Measurements from ENCODE around the gene TIGIT.
"Not testable (repeated sequence)": the region's sequence is repeated elsewhere in the genome, so short reads cannot be mapped to it uniquely, and the experiment has no call there.

The TIGIT gene

DNA sequence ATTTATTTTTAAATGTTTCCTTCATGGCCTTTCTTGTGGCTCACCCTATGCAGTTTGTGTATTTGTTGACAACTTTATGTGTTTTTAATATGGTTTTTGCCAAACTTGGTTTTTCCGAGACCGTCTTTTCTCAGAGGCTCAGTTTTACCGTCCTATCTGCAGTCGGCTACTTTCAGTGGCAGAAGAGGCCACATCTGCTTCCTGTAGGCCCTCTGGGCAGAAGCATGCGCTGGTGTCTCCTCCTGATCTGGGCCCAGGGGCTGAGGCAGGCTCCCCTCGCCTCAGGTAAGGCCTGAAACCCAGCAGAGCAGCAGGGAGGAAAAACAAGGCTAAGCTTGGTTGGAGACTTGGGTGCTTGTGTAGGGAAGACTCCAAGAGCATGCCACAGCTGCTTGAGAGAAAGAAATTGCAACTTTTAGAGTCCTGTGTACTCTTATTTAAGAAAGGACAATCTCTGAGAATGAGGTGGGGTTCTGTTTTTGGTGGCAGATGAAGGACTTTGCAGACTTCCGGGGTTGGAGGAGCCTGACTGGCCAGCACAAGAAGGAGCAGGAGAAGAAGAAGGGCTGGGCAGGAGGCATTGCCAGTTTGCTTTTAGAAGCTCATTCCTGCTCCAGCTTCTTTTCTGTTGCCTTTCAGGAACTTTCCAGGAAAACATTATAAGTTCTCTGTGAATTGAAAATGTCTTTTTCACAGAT, at the start of gene TIGIT:
Gene TIGIT (plus strand): TSS at position 191 of the 698 bp plus-strand sequence. CDS start 34 bp downstream, at position 225.
- peaks cover 0 to 4% (median 0%) of the 10 kb centered on the region in 5 donors for H3K27me3 ChIP-seq (ENCODE audit: control insufficient read depth in 5 of 5, insufficient read depth in 4 of 5, low read length in 5 of 5)
- no peaks in the 10 kb centered on the region for H3K9me3 ChIP-seq (ENCODE audit: control insufficient read depth in 5 of 5, low read length in 5 of 5)
- H3K4me1 ChIP-seq (ENCODE audit: control insufficient read depth in 5 of 5, insufficient read depth in 5 of 5, low read length in 5 of 5), result peaks cover 0 to 2% (median 0%) of the 10 kb centered on the region in 5 donors
- no peaks in the 10 kb centered on the region for H3K36me3 ChIP-seq (ENCODE audit: control insufficient read depth in 5 of 5, insufficient read depth in 5 of 5, low read length in 5 of 5)
- no peak within 1 kb of the TSS for H3K27ac ChIP-seq (ENCODE audit: low read depth, low read length)
- no peak within 1 kb of the TSS for H3K4me3 ChIP-seq (ENCODE audit: low read depth in 1 of 5, low read length in 5 of 5)
- no peak within 1 kb of the TSS for H3K9ac ChIP-seq (ENCODE audit: low read length in 5 of 5)

DNA sequence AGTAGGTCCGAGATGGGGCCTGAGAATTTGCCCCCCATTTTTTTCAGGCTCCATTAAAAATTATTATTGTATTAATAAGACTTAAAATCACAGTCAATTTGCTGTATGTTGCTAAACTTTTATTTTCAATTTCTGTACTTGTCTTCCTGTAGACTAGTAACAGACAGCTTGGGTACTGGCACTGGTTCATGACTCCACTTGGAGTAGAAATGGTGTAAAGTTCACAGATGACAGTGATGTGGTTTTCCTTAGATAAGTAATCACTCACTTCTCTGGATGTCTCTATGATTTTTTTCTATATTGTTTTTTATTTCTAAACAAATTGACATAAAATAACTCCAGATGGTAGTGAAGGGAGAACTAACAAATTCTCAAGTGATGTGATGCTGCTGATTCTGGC, 40.9 kb upstream of the TIGIT start:
- Histone ChIP-seq H3K4me1 (ENCODE audit: control insufficient read depth in 5 of 5, insufficient read depth in 5 of 5, low read length in 5 of 5) (no peaks in the 10 kb centered on the region), H3K36me3 (ENCODE audit: control insufficient read depth in 5 of 5, insufficient read depth in 5 of 5, low read length in 5 of 5) (no peaks in the 10 kb centered on the region), H3K9ac (ENCODE audit: low read length in 5 of 5) (no peak overlapping the region), H3K27ac (ENCODE audit: low read depth, low read length) (no peak overlapping the region), H3K27me3 (ENCODE audit: control insufficient read depth in 5 of 5, insufficient read depth in 4 of 5, low read length in 5 of 5) (no peaks in the 10 kb centered on the region), H3K9me3 (ENCODE audit: control insufficient read depth in 5 of 5, low read length in 5 of 5) (peaks cover 0 to 3% (median 0%) of the 10 kb centered on the region in 5 donors), H3K4me3 (ENCODE audit: low read depth in 1 of 5, low read length in 5 of 5) (no peak overlapping the region)

DNA sequence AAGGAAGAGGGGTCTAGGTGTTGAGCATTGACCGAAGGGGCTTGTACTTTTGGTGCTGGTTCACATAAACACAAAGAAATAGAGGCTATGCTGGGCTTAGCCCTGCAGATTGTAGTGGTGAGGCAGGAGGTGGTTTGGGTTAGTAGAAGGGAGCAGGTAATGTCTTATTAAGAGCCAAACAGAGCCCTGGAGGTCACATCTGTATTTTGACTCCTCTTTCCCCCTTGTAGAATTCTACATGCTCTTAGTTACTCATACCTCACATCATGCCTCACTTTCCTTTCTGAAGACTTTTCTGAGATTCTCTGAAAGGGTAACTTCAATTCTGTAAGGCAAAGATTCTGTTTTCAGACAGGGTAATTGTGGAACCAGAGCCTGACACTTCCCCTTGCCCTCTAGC, 40.3 kb upstream of the TIGIT start:
- no peaks in the 10 kb centered on the region for H3K36me3 ChIP-seq (ENCODE audit: control insufficient read depth in 5 of 5, insufficient read depth in 5 of 5, low read length in 5 of 5)
- H3K27me3 ChIP-seq (ENCODE audit: control insufficient read depth in 5 of 5, insufficient read depth in 4 of 5, low read length in 5 of 5), result no peaks in the 10 kb centered on the region
- peaks cover 0 to 5% (median 2%) of the 10 kb centered on the region in 5 donors for H3K9me3 ChIP-seq (ENCODE audit: control insufficient read depth in 5 of 5, low read length in 5 of 5)
- H3K9ac ChIP-seq (ENCODE audit: low read length in 5 of 5), result no peak overlapping the region
- no peaks in the 10 kb centered on the region for H3K4me1 ChIP-seq (ENCODE audit: control insufficient read depth in 5 of 5, insufficient read depth in 5 of 5, low read length in 5 of 5)
- H3K4me3 ChIP-seq (ENCODE audit: low read depth in 1 of 5, low read length in 5 of 5), result no peak overlapping the region
- no peak overlapping the region for H3K27ac ChIP-seq (ENCODE audit: low read depth, low read length)

DNA sequence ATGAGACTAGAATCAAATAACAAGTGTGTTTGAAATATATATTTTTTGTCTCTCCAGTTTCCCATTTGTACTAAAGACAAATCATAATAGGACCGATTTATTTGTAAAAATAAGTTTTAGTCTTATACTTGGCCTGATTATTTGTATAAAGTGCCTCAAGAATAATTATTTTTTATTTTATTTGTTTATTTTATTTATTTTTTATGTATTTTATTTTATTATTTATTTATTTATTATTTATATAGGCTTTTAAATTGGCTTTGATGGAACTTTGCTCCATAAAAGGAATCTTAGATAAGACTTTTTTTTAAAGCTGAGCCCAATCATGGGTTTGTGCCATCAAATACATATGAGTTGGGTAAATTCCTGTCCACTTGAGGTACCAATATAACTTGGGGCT, 34.3 kb upstream of the TIGIT start:
- H3K36me3 ChIP-seq (ENCODE audit: control insufficient read depth in 5 of 5, insufficient read depth in 5 of 5, low read length in 5 of 5), result no peaks in the 10 kb centered on the region
- peaks cover 0 to 5% (median 3%) of the 10 kb centered on the region in 5 donors for H3K9me3 ChIP-seq (ENCODE audit: control insufficient read depth in 5 of 5, low read length in 5 of 5)
- no peak overlapping the region for H3K9ac ChIP-seq (ENCODE audit: low read length in 5 of 5)
- H3K27ac ChIP-seq (ENCODE audit: low read depth, low read length), result no peak overlapping the region
- H3K4me1 ChIP-seq (ENCODE audit: control insufficient read depth in 5 of 5, insufficient read depth in 5 of 5, low read length in 5 of 5), result no peaks in the 10 kb centered on the region
- H3K4me3 ChIP-seq (ENCODE audit: low read depth in 1 of 5, low read length in 5 of 5), result no peak overlapping the region
- no peaks in the 10 kb centered on the region for H3K27me3 ChIP-seq (ENCODE audit: control insufficient read depth in 5 of 5, insufficient read depth in 4 of 5, low read length in 5 of 5)

DNA sequence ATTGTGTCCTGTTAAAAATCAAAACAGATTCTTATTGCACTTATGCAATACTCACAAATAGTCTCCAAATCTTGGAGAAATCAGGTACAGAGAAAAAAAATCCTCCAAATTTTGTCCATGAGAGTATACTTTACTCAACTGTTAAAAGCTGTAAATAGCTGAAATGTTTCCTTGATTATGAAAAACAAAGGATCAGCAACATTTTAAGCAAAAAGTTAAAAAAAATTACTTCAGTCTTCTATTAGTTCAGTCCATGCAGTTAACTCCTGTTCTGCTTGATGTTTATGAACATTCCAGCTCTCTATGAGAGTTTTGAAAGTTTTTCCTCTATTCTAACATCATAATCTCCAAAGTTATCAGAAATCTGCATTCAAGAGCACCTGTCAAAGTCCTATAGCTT, 33.7 kb upstream of the TIGIT start:
- H3K4me3 ChIP-seq (ENCODE audit: low read depth in 1 of 5, low read length in 5 of 5), result no peak overlapping the region
- peaks cover 0 to 5% (median 3%) of the 10 kb centered on the region in 5 donors for H3K9me3 ChIP-seq (ENCODE audit: control insufficient read depth in 5 of 5, low read length in 5 of 5)
- H3K27me3 ChIP-seq (ENCODE audit: control insufficient read depth in 5 of 5, insufficient read depth in 4 of 5, low read length in 5 of 5), result no peaks in the 10 kb centered on the region
- H3K36me3 ChIP-seq (ENCODE audit: control insufficient read depth in 5 of 5, insufficient read depth in 5 of 5, low read length in 5 of 5), result no peaks in the 10 kb centered on the region
- no peaks in the 10 kb centered on the region for H3K4me1 ChIP-seq (ENCODE audit: control insufficient read depth in 5 of 5, insufficient read depth in 5 of 5, low read length in 5 of 5)
- no peak overlapping the region for H3K27ac ChIP-seq (ENCODE audit: low read depth, low read length)
- no peak overlapping the region for H3K9ac ChIP-seq (ENCODE audit: low read length in 5 of 5)

DNA sequence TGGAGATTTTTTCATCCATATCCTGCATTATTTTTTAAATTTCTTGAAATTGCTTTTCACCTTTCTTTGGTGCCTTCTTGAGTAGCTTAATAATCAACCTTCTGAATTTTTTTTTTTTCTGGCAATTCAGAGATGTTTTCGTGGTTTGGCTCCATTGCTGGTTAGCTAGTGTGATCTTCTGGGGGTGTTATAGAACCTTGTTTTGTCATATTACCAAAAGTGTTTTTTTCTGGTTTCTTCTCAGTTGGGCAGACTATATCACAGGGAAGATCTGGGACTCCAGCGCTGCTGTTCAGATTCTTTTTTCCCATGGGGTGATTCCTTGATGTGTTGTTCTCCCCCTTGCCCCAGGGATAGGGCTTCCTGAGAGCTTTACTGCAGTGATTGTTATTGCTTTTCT, 23.8 kb upstream of the TIGIT start:
- Histone ChIP-seq H3K4me3 (ENCODE audit: low read depth in 1 of 5, low read length in 5 of 5) (no peak overlapping the region), H3K27ac (ENCODE audit: low read depth, low read length) (no peak overlapping the region), H3K9ac (ENCODE audit: low read length in 5 of 5) (no peak overlapping the region), H3K27me3 (ENCODE audit: control insufficient read depth in 5 of 5, insufficient read depth in 4 of 5, low read length in 5 of 5) (no peaks in the 10 kb centered on the region), H3K9me3 (ENCODE audit: control insufficient read depth in 5 of 5, low read length in 5 of 5) (peaks cover 2 to 10% (median 4%) of the 10 kb centered on the region in 5 donors), H3K4me1 (ENCODE audit: control insufficient read depth in 5 of 5, insufficient read depth in 5 of 5, low read length in 5 of 5) (no peaks in the 10 kb centered on the region), H3K36me3 (ENCODE audit: control insufficient read depth in 5 of 5, insufficient read depth in 5 of 5, low read length in 5 of 5) (no peaks in the 10 kb centered on the region)

DNA sequence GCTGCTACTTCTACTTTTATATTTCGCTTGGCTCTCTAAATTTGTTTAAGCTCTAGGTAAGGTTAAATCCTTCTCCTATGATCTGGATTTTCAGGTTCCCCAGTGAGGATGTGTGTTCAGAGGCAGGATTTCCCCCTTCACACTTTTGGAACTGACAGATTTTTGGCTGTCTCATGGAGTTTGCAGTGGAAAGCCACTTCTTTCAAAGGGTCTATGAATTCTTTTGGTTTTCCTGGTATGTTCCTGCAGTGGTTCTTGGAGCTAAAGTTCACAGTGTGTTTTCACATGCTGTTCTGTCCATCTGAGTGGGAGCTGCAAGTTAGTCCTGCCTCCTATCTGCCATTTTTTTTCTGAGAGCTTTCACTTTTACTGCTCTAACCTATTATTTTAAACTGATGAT, 21.6 kb upstream of the TIGIT start:
- H3K9ac ChIP-seq (ENCODE audit: low read length in 5 of 5), result no peak overlapping the region
- H3K4me3 ChIP-seq (ENCODE audit: low read depth in 1 of 5, low read length in 5 of 5), result no peak overlapping the region
- H3K27me3 ChIP-seq (ENCODE audit: control insufficient read depth in 5 of 5, insufficient read depth in 4 of 5, low read length in 5 of 5), result no peaks in the 10 kb centered on the region
- no peaks in the 10 kb centered on the region for H3K36me3 ChIP-seq (ENCODE audit: control insufficient read depth in 5 of 5, insufficient read depth in 5 of 5, low read length in 5 of 5)
- H3K27ac ChIP-seq (ENCODE audit: low read depth, low read length), result no peak overlapping the region
- no peaks in the 10 kb centered on the region for H3K4me1 ChIP-seq (ENCODE audit: control insufficient read depth in 5 of 5, insufficient read depth in 5 of 5, low read length in 5 of 5)
- peaks cover 2 to 10% (median 4%) of the 10 kb centered on the region in 5 donors for H3K9me3 ChIP-seq (ENCODE audit: control insufficient read depth in 5 of 5, low read length in 5 of 5)

DNA sequence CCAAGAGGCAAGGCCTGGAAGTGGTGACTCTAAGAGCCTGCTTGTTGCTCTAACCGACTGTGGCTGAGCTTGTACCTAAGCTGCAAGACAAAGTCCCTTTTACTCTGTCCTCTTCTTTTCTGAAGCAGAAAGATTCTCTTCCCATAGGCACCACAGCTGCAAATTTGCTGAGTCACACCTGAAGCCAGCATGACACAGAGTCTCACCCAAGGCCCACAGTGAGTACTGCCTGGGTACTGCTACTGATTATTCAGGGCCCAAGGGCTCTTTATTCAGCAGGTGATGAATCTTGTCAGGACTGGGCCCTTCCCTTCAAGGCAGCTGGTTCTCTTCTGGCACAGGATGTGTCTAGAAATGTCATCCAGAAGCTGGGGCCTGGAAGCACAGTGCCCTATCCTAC, 18.9 kb upstream of the TIGIT start:
- Histone ChIP-seq H3K4me1 (ENCODE audit: control insufficient read depth in 5 of 5, insufficient read depth in 5 of 5, low read length in 5 of 5) (no peaks in the 10 kb centered on the region), H3K4me3 (ENCODE audit: low read depth in 1 of 5, low read length in 5 of 5) (no peak overlapping the region), H3K9me3 (ENCODE audit: control insufficient read depth in 5 of 5, low read length in 5 of 5) (peaks cover 0 to 4% (median 3%) of the 10 kb centered on the region in 5 donors), H3K36me3 (ENCODE audit: control insufficient read depth in 5 of 5, insufficient read depth in 5 of 5, low read length in 5 of 5) (no peaks in the 10 kb centered on the region), H3K27me3 (ENCODE audit: control insufficient read depth in 5 of 5, insufficient read depth in 4 of 5, low read length in 5 of 5) (no peaks in the 10 kb centered on the region), H3K9ac (ENCODE audit: low read length in 5 of 5) (no peak overlapping the region), H3K27ac (ENCODE audit: low read depth, low read length) (no peak overlapping the region)

DNA sequence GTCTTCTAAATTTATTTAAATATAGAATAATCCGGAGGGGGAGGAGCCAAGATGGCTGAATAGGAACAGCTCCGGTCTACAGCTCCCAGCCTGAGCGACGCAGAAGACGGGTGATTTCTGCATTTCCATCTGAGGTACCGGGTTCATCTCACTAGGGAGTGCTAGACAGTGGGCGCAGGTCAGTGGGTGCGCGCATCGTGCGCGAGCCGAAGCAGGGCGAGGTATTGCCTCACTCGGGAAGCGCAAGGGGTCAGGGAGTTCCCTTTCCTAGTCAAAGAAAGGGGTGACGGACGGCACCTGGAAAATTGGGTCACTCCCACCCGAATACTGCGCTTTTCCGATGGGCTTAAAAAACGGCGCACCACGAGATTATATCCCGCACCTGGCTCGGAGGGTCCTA, 17.0 kb upstream of the TIGIT start:
- H3K36me3 ChIP-seq (ENCODE audit: control insufficient read depth in 5 of 5, insufficient read depth in 5 of 5, low read length in 5 of 5); H3K9ac ChIP-seq (ENCODE audit: low read length in 5 of 5); H3K27me3 ChIP-seq (ENCODE audit: control insufficient read depth in 5 of 5, insufficient read depth in 4 of 5, low read length in 5 of 5); H3K9me3 ChIP-seq (ENCODE audit: control insufficient read depth in 5 of 5, low read length in 5 of 5); H3K27ac ChIP-seq (ENCODE audit: low read depth, low read length); H3K4me1 ChIP-seq (ENCODE audit: control insufficient read depth in 5 of 5, insufficient read depth in 5 of 5, low read length in 5 of 5); H3K4me3 ChIP-seq (ENCODE audit: low read depth in 1 of 5, low read length in 5 of 5): not testable (repeated sequence)

DNA sequence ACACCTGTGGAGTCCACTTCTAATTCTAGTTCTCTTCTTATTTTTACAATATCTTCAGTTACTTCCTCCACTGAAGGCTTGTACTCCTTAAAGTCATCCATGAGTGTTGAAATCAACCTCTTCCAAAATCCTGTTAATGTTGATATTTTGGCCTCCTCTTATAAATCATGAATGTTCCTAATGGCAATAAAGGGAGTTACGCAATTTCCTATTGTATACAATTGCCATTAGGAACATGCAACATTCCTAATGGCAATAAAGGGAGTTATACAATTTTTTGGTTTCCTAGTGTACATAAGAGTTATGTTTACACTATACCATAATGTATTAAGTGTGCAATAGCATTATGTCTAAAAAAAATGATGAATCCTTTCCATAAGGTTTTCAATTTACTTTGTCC, 9.2 kb upstream of the TIGIT start:
- Histone ChIP-seq H3K9me3 (ENCODE audit: control insufficient read depth in 5 of 5, low read length in 5 of 5) (no peaks in the 10 kb centered on the region), H3K4me1 (ENCODE audit: control insufficient read depth in 5 of 5, insufficient read depth in 5 of 5, low read length in 5 of 5) (no peaks in the 10 kb centered on the region), H3K36me3 (ENCODE audit: control insufficient read depth in 5 of 5, insufficient read depth in 5 of 5, low read length in 5 of 5) (no peaks in the 10 kb centered on the region), H3K4me3 (ENCODE audit: low read depth in 1 of 5, low read length in 5 of 5) (no peak overlapping the region), H3K27ac (ENCODE audit: low read depth, low read length) (no peak overlapping the region), H3K27me3 (ENCODE audit: control insufficient read depth in 5 of 5, insufficient read depth in 4 of 5, low read length in 5 of 5) (no peaks in the 10 kb centered on the region), H3K9ac (ENCODE audit: low read length in 5 of 5) (no peak overlapping the region)
